Cortex of kidney (tissue), 1 donor: ENCODE results near the gene TMEM161B.
"Not testable (repeated sequence)": the region's sequence is repeated elsewhere in the genome, so short reads cannot be mapped to it uniquely, and the experiment has no call there.

Source experiments
- DNase-seq: peaks from one replicate; lab custom pipeline; 2025; lab: John Stamatoyannopoulos, UW

TMEM161B gene

DNA sequence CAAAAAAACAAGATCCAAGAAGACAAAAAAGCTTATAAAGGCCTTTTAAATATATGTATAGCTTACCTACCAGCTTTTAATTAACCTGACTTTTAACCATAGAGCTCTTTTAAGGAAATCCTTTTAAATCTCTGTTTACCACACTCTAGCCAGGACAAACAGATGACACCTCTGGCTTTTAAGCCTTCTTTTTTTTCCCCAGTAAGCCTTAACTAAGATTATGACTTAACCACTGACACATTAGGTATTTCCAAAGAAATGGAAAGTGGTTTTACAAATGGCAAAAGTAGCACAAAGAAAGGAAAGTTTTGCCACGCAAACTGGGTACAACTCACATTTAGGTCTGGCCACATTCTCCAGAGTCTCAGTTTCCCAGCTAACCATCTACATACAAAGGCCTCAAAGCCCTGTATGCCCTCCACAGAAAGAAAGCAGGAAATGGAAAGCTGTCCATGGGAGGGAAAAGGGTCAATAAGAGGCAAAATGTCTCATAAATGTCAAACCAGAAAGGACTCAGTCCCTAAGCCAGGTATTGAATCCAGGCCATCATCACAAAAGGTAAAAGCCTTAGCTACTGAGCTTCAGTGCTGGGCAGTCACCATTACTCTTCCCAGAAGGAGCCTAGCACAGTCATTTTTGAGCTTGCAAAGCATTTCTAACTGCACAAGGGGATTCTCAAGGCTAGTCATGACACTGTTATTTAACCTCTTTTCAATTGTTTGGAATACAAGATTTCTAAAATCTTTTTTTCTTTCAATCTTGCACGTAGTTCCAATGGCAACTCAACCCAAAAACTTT lies 19.7 kb downstream of the TMEM161B start:
- DNase-seq = no peak

DNA sequence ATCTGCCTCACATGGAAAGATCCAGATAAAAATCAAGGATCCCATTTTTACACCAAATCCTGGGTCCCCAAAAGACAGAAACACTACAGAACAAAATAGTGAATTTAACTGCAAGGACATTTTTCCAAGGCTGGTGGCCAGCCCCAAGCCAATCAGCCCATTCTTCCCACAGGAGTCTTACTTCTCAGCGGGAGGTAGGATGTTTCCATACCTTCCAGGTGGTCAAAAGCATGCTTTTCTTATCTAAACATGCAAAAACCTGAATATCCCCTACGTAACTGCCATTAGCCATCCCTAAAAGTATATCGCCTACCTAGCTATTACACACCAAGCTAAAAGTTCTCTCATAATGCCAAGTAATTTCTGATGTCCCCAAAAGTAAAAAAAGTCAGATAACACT lies 20.6 kb downstream of the TMEM161B start:
- DNase-seq = no peak

DNA sequence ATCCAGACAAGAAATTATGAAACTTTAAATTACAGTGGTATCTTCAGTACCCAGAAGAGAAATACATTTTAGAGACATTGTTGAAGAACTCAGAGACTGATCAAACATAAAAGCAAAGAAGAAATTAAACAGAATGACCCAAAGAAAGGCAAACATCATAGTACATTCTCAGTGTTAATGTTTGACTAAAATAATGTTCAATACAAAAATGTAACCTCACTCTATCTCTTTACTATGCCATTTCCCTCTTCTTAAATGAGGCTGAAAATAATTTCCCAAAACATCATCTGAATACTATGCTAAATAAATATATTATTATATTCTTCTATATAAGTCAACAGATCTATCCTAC lies 22.8 kb downstream of the TMEM161B start:
- DNase-seq = no peak

DNA sequence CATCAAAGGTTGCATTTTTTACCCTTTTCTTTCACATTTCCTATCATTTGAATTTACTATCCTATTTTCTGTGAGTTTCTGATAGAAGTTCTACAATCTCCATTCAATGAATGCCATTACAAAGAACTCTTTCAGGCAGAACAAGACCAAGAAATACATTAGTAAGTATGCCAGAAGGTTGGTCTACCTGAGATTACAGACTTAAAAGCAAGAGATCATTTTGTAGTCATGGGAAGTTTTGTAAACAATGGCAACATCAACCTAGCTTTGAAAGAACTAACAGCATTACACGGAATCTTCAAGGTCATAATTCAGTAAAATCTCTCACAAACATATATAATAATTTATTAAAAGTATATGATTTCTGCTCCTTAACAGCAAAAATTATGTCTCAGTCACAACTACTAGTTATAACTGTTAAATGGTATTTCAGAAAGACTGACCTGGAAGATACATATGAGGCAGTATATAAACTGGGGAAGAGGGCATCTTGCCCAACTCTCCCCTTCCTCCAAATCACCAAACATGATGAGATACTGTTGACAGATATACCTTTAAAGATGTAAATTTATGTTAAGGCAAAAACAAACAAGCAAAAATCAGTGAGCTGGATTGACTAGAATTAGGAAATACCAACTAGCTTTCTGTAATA lies 23.3 kb downstream of the TMEM161B start:
- no peak for DNase-seq

DNA sequence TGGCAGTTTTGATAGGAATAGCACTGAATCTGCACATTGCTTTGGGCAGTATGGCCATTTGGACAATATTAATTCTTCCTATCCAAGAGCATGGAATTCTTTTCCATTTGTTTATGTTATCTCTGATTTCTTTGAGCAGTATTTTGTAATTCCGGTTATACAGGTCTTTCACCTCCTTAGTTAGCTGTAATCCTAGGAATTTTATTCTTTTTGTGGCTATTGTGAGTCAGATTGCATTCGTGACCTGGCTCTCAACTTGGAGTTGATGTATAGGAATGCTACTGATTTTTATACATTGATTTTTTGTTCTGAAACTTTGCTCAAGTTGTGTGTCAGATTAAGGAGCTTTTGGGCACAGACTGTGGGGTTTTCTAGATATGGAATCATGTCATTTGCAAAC lies 24.0 kb downstream of the TMEM161B start:
- DNase-seq = no peak

DNA sequence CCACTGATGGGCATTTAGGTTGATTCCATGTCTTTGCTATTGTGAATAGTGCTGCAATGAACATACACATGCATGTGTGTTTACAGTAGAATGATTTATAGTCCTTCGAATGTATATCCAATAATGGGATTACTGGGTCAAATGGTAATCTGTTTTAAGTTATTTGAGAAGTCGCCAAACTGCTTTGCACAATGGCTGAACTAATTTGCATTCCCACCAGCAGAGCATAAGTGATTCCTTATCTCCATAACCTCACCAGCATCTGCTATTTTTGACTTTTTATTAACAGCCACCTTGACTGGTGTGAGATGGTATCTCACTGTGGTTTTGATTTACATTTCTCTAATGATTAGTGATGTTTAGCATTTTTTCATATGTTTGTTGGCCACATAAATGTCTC lies 25.2 kb downstream of the TMEM161B start:
- DNase-seq = not testable (repeated sequence)

DNA sequence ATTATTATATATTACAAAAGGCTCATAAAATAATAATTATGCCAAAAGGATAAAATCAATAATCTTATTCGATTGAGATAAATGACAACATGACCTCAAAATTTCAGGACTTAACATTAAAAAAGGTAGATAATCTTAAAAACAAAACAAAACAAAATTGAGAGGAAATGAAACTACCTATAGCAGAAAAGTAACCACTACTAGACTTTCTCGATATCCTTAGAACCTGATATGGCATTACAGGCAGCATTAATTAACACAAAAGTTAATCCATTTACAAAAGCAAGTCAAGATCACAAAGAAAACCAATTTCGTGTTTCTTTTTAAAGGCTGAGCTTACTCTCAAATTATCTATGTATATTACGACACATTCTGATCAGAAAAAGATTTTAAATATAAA lies 29.9 kb downstream of the TMEM161B start:
- no peak for DNase-seq

DNA sequence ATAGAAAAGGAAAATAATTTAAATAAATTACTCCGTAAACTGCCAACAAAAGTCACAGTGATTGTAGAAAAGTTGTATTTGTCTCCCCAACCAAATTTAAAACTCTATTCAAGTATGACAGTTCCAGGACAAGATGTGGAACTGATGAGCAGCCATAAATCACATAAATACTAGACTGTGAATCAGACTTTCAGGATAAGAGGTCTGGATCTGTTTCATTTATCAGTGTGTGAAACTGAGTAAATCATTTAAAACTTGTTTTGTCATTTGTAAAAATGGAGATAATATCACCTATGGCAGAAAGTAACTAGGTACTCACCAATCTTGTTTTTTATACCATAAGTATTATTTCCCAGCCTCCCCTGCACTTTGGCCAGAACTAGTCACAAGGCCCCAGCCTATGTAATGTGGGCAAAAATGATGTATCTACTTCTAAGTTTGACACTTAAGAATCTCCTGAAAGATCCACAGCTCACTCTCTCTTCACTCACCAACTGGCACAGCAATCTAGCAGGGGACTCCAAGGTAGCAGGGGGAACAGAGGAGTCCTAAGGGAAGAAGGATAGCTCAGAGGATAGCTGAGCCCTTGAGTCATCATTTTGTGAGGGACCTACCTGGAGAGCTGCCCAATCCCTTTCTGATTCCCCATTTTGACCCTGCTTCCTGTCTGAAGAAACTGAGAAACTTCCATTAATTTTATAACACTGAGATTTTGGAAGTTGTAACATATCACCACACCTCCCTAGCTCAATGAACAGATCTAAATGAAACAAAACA lies 31.6 kb downstream of the TMEM161B start:
- no peak for DNase-seq

DNA sequence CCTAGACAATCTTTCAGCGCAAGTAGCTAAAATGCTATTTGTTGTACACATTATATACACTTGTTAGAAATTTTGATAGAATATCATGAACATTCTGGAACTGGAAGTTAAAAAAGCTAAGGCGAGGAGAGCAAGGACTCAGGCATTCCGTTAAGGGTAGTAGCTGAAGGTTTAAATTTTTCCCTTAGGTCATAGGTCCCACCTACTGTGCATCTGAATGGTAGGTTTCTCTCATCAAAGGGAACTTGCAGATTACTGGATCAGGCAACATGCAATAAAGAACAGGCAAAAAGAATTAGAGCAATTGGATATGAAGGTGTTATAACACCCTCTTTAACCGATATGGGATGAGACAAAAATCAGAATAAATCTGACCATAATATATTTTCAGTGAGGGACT lies 32.8 kb downstream of the TMEM161B start:
- DNase-seq = no peak

DNA sequence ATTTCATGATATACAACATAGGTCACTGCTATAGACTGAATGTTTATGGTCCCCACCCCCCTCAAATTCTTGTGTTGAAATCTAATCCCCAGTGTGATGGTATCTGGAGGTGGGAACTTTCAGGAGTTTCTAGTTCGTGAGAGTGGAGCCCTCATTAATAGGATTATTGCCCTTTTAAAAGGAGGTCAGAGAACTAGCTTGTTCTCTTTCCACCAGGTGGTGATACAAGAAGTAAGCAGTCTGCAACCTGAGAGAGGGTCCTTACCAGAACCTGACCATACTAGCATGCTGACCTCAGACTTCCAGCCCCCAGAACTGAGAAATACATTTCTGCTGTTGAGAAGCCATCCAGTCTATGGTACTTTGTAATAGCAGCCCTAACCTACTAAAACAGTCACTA lies 33.3 kb downstream of the TMEM161B start:
- no peak for DNase-seq

DNA sequence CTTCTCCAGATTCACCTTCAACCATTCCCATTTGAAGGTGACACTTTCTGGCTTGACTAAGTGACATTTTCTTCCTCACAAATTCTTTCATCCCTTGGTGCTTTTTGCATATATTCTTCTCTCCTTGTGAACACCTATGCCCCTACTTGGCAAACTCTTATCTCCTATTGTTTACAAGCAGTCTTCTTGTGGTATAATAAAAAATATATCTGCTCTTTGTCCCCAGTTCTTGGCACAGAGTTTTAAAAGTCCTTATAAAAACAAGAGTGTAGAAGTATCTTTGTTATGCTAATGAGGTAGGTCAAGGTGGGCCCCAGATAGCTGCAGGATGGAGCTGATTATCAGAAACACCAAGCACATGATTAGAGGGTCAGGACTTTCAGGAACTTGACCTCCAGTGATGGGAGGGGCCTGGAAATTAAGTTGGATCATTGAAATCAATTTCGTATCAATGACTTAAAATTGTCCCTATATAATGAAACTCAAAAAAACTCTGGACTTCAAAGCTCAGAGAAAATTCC lies 38.0 kb downstream of the TMEM161B start:
- DNase-seq = no peak

DNA sequence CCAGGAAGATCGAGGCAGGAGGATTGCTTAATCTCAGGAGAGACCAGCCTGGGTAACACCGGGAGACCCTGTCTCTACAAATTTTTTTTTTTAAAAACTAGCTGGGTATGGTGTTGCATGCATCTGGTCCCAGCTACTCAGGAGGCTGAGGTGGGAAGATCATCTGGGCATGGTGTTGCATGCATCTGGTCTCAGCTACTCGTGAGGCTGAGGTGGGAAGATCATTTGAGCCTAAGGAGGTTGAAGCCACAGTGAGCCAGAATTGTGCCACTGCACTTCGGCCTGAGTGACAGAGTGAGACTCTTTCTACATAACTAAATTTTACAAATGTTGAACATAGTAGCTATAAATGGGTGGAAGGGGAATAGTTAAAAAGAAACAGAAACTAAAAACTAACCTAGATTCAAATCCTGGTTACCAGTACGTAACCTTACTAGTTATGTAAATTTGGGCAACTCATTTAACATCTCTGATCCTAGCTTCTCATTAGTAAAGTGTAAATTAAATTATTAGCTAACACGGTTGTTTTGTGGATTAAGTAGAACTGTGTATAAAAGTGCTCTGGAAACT lies 41.7 kb downstream of the TMEM161B start:
- DNase-seq = no peak

DNA sequence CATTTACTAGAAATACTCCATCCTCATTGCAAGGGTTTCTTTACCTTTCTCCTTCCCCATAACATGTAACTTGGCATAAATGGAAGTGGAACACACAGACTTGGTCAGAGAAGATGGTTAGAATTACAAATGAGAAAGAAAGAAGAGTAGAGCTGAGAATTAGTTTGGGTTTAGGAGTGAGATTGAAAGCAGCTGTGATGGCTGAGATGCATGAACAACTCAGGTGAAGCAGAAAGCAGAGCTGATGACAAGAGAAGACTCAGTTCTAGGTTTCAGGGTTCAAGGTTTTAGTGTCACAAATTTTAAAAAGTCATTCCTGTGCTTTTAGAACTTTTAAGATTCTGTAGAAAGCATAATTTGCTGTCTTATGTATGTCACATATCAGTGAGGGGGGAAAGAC lies 54.0 kb downstream of the TMEM161B start:
- no peak for DNase-seq

DNA sequence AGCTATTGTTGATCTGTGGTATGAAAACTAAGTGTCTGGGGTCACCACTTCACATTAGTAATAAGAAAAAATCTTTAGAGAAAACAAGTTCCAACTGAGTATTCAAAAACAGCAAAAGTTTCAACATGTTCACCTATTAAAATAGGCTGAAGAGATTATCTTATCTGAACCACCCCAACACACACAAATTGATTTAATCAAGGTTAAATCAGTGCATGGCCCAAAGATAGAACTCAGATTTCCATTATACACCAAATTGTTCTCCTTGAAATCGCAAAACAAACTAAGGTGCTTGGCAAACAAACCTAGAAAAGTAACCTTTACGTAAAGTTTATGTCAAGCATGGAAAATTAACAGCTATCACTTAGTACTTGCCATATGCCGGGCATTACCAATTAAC lies 61.1 kb downstream of the TMEM161B start:
- DNase-seq = no peak

DNA sequence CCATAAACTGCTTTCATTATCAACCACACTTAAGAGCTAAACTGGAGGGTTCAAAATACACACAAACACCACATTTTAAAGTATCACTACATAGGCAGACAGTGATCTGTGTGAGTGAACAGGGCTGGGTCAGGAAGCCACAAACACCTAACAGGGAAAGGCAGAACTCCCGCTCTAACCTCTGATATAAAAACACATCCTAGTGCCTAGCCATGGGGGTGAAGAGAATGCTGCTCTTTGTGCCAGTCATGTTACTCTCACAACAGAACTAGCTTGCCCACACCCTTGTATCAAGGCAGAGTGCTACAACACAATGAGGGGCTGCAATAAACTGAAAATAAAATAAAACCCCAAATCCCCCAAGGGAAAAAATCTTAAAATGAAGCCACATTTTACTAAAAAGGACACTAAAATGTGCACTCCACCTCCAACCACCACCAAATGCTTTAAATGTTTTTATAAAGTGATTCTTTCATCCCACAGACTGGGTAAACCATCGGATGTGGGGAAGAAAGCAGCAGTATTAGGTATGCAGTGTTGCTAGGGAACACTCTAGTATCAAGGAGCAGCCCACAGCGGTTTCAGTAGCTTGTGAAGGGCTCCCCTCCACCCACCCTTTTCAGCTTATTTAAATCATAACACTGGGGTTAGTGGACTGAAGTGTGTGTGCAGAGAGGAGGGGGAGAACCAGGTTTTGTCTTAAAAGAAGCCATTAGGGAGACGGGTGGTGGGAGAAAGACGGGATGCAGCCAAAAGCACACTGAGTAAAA lies 64.5 kb downstream of the TMEM161B start:
- DNase-seq = no peak

DNA sequence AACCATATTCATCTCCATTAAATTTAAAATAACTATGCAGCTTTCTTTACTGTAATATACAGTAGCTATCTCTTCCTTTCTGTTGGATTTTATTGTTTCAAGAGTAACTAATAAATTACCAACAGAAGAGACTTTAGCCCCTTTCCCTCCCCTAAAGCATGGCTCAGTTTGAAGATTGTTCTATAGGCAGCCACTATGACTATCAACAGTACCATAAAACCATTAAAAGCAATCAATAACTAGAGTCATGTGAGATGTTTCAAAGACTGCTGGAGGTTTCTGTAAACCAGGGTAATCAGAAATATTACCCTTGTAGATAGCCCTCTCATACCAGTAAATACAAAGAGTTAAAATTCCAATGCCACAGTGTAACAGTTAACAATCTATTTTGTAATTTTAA lies 73.0 kb downstream of the TMEM161B start:
- no peak for DNase-seq

DNA sequence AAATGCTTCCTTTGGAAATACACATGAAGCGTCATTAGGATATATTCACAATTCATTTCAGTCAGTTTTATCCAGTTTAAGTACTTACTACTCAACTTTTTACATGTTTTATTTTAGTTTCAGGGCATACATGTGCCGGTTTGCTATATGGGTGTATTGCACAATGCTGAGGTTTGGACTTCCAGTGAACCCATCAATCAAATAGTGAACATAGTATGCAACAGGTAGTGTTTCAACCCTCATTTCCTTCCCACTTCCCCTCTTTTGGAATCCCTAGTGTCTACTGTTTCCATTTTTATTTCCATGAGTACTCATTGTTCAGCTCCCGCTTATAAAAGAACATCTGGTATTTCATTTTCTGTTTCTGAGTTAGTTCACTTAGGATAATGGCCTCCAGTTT lies 74.7 kb downstream of the TMEM161B start:
- DNase-seq = no peak

DNA sequence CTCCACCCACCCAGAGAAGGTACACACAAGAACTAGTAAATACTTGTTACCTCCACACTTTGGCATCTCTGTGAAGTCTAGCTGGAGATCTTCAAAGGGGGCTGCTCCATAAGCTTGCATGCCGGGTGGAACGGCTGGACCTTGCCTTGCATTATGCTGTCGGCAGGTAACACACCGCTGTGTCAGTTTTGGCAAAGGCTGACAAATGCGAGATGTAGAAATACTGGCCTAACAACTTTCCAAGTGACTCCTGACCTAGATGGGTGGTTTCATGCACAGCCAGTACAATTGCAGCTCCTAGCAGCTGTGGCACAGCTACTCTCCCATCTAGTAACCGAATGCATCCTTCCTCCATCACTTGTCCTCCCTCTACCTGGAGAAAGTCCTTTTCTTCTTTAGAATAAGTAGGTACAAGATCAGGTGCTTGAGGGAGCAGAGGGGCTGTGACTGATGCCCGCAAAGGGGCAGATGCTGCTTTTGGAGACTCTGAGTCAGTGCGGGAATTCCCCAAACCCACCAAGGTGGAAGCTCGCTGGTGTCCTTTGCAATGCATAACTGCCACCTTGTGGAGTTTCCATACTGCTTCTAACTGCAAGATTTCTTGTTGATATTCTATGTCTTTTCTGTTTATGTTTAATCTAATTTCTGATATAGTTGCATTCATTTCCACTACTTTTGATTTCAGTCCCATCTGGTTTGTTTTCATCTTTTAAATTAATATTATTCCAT lies 78.4 kb downstream of the TMEM161B start:
- no peak for DNase-seq

DNA sequence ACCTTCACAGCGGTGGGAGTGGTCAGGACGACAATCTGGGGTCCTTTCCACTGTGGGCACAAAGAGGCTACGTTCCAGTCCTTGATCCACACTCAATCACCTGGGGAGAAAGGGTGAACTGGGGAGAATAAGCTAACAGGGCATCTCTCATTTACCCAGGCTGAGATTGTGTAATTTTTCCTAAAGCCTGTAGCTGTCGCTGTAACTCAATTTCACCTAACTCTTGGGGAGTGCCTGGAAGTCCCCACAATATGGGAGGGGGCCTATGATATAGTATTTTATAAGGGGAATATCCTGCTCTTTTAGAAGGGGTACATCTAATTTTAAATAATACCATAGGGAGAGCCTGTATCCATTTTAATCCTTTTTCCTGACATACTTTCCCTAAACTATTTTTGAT lies 79.2 kb downstream of the TMEM161B start:
- not testable (repeated sequence) for DNase-seq

DNA sequence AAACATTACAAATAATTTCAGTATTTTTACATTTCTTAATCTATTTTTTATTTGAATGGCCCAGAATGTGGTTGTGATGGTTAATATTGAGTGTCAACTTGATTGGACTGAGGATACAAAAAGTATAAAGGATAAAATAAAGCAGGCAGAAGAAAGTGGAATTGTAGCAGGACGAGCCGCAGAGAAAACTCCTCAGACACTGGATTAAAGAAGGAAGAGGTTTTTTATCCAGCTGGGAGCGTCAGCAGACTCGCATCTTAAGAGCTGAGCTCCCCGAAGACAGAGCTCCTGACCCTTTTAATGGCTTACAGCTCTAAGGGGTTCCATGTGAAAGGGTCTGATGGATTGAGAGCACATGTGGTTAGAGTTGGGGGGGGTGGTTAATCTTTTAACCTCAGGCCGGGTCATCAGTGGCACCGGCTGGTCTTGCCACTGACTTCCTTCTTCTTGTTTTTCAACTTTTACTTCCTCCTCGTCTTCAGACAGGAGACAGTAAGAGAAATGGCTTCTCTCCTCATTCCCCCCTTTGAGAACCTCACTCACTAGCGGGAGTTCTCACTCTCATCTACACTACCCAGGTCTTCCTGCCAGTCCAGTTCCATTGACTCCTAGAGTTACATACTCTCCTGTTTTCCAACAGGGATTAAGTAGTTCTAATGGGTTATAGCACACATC lies 80.0 kb downstream of the TMEM161B start:
- no peak for DNase-seq
